ENCODE data around the gene RASGRF2.
A peak's percentile ranks its signal among the peaks of the same experiment; 100 is the strongest.

RASGRF2 gene

GRCh38 chr5:81204205-81204604 is 244.0 kb downstream of the RASGRF2 start:
- no peak for DNase-seq (ENCODE audit: low read depth, low spot score)

- DNase-seq (ENCODE audit: low read depth, low spot score): no peak
Observed at GRCh38 chr5:81205058-81205457, 244.9 kb downstream of the RASGRF2 start.

GRCh38 chr5:81207009-81207408 is 246.8 kb downstream of the RASGRF2 start:
- no peak for DNase-seq (ENCODE audit: low read depth, low spot score)

GRCh38 chr5:81208904-81209303 is 248.7 kb downstream of the RASGRF2 start:
- no peak for DNase-seq (ENCODE audit: low read depth, low spot score)

GRCh38 chr5:81209386-81209785 is 249.2 kb downstream of the RASGRF2 start:
- DNase-seq (ENCODE audit: low read depth, low spot score): no peak

- DNase-seq (ENCODE audit: low read depth, low spot score): no peak
Observed at GRCh38 chr5:81209869-81210493, 249.8 kb downstream of the RASGRF2 start.

GRCh38 chr5:81212211-81212751 is 252.1 kb downstream of the RASGRF2 start:
- DNase-seq (ENCODE audit: low read depth, low spot score): no peak

GRCh38 chr5:81213070-81213469 is 252.9 kb downstream of the RASGRF2 start:
- no peak for DNase-seq (ENCODE audit: low read depth, low spot score)

- DNase-seq (ENCODE audit: low read depth, low spot score): no peak
Observed at GRCh38 chr5:81214848-81215247, 254.7 kb downstream of the RASGRF2 start.

GRCh38 chr5:81216152-81216551 is 256.0 kb downstream of the RASGRF2 start:
- no peak for DNase-seq (ENCODE audit: low read depth, low spot score)

GRCh38 chr5:81219389-81219788 is 259.2 kb downstream of the RASGRF2 start:
- DNase-seq (ENCODE audit: low read depth, low spot score): no peak

- DNase-seq (ENCODE audit: low read depth, low spot score): no peak
Observed at GRCh38 chr5:81222285-81222684, 262.1 kb downstream of the RASGRF2 start.

- no peak for DNase-seq (ENCODE audit: low read depth, low spot score)
Observed at GRCh38 chr5:81225463-81225862, 265.3 kb downstream of the RASGRF2 start.

GRCh38 chr5:81226286-81226685 is 266.1 kb downstream of the RASGRF2 start:
- no peak for DNase-seq (ENCODE audit: low read depth, low spot score)

GRCh38 chr5:81226949-81227348 is 266.8 kb downstream of the RASGRF2 start:
- DNase-seq (ENCODE audit: low read depth, low spot score): no peak

- DNase-seq (ENCODE audit: low read depth, low spot score): no peak
Observed at GRCh38 chr5:81228084-81228483, 267.9 kb downstream of the RASGRF2 start.

- no peak for DNase-seq (ENCODE audit: low read depth, low spot score)
Observed at GRCh38 chr5:81230416-81230815, 270.3 kb downstream of the RASGRF2 start.

GRCh38 chr5:81232464-81233079 is 272.4 kb downstream of the RASGRF2 start:
- DNase-seq (ENCODE audit: low read depth, low spot score): no peak

- DNase-seq (ENCODE audit: low read depth, low spot score): peak; percentile 60
Observed at GRCh38 chr5:81233080-81233634, 273.0 kb downstream of the RASGRF2 start, which contains the start of gene CKMT2. Gene CKMT2 (plus strand): TSS chr5:81233322. CDS start chr5:81251133, 17,811 bp downstream.

GRCh38 chr5:81234299-81234698 is 274.1 kb downstream of the RASGRF2 start:
- DNase-seq (ENCODE audit: low read depth, low spot score): no peak

- DNase-seq (ENCODE audit: low read depth, low spot score): no peak
Observed at GRCh38 chr5:81234801-81235200, 274.6 kb downstream of the RASGRF2 start.

- DNase-seq (ENCODE audit: low read depth, low spot score): no peak
Observed at GRCh38 chr5:81235287-81236072, 275.3 kb downstream of the RASGRF2 start.

Data from iPS DF 19.7 (cell line).